ES-I3 (cell line): Measurements from ENCODE around the gene MRPL10.

Experiments
- H3K36me3 ChIP-seq: 2 replicates; pipeline ENCODE4 v1.6.1; 2013; ENCODE audit warnings: mild to moderate bottlenecking, low read length, control low read depth, moderate library complexity; ENCODE audit not compliant: insufficient read depth
- H3K4me1 ChIP-seq: 2 replicates; pipeline ENCODE4 v1.6.1; 2013; ENCODE audit warnings: mild to moderate bottlenecking, control low read depth, low read length; ENCODE audit not compliant: insufficient read depth
- H3K9ac ChIP-seq: 2 replicates; pipeline ENCODE4 v1.6.1; 2013; ENCODE audit warnings: low read depth, mild to moderate bottlenecking, low read length, moderate library complexity
- H3K9me3 ChIP-seq: 2 replicates; pipeline ENCODE4 v1.6.1; 2013; ENCODE audit warnings: mild to moderate bottlenecking, low read length, moderate library complexity; ENCODE audit not compliant: control insufficient read depth, insufficient read depth

Gene MRPL10

GRCh38 chr17:47831003-47831933 lies at the start of gene MRPL10, which contains the start of gene LRRC46:
TSS of gene MRPL10 (minus strand) at chr17:47831541. CDS start at chr17:47831511, 30 bp downstream.
TSS of gene LRRC46 (plus strand) at chr17:47831670. CDS start at chr17:47831990, 320 bp downstream.
- Histone ChIP-seq H3K9me3 (no peaks in the 10 kb centered on the region), H3K4me1 (peaks cover 9% of the 10 kb centered on the region), H3K36me3 (peaks cover 17% of the 10 kb centered on the region; the same call in 1 of the 2 replicates), H3K9ac (peak within 1 kb of the TSS; percentile 77)

- H3K4me1 ChIP-seq, result peaks cover 40% of the 10 kb centered on the region
- no peak overlapping the region for H3K9ac ChIP-seq
- H3K36me3 ChIP-seq, result no peaks in the 10 kb centered on the region
- no peaks in the 10 kb centered on the region for H3K9me3 ChIP-seq
Observed at GRCh38 chr17:47879776-47880454, 48.6 kb upstream of the MRPL10 start.

GRCh38 chr17:47879028-47879585 lies 47.8 kb upstream of the MRPL10 start:
- Histone ChIP-seq H3K4me1 (peaks cover 33% of the 10 kb centered on the region), H3K9ac (no peak overlapping the region; the same call in 1 of the 2 replicates), H3K36me3 (no peaks in the 10 kb centered on the region), H3K9me3 (no peaks in the 10 kb centered on the region)

GRCh38 chr17:47878203-47879027 lies 47.1 kb upstream of the MRPL10 start:
- Histone ChIP-seq H3K9ac (no peak overlapping the region), H3K36me3 (no peaks in the 10 kb centered on the region), H3K4me1 (peaks cover 35% of the 10 kb centered on the region)

GRCh38 chr17:47877368-47878034 lies 46.2 kb upstream of the MRPL10 start:
- Histone ChIP-seq H3K4me1 (peaks cover 39% of the 10 kb centered on the region), H3K9me3 (no peaks in the 10 kb centered on the region), H3K9ac (no peak overlapping the region), H3K36me3 (no peaks in the 10 kb centered on the region)

More at GRCh38 chr17:47878203-47879027, 47.1 kb upstream of the MRPL10 start:
- no peaks in the 10 kb centered on the region for H3K9me3 ChIP-seq

- Histone ChIP-seq H3K36me3 (no peaks in the 10 kb centered on the region), H3K9ac (no peak overlapping the region), H3K4me1 (peaks cover 42% of the 10 kb centered on the region), H3K9me3 (no peaks in the 10 kb centered on the region)
Observed at GRCh38 chr17:47875011-47875985, 44.0 kb upstream of the MRPL10 start.

- Histone ChIP-seq H3K9me3 (no peaks in the 10 kb centered on the region), H3K36me3 (no peaks in the 10 kb centered on the region), H3K4me1 (peaks cover 50% of the 10 kb centered on the region), H3K9ac (peak overlapping the region; percentile 44; the same call in 1 of the 2 replicates)
Observed at GRCh38 chr17:47873200-47874090, 42.1 kb upstream of the MRPL10 start.

- H3K9me3 ChIP-seq, result no peaks in the 10 kb centered on the region
- peak overlapping the region; percentile 44; the same call in 1 of the 2 replicates for H3K9ac ChIP-seq
- no peaks in the 10 kb centered on the region for H3K36me3 ChIP-seq
- peaks cover 42% of the 10 kb centered on the region for H3K4me1 ChIP-seq
Observed at GRCh38 chr17:47872651-47873161, 41.4 kb upstream of the MRPL10 start.

GRCh38 chr17:47872019-47872650 lies 40.8 kb upstream of the MRPL10 start:
- Histone ChIP-seq H3K9ac (peak overlapping the region; percentile 44), H3K9me3 (no peaks in the 10 kb centered on the region), H3K36me3 (no peaks in the 10 kb centered on the region), H3K4me1 (peaks cover 37% of the 10 kb centered on the region)

- Histone ChIP-seq H3K9me3 (no peaks in the 10 kb centered on the region), H3K36me3 (no peaks in the 10 kb centered on the region), H3K4me1 (peaks cover 36% of the 10 kb centered on the region), H3K9ac (no peak overlapping the region)
Observed at GRCh38 chr17:47871048-47871447, 39.7 kb upstream of the MRPL10 start.

GRCh38 chr17:47870056-47870455 lies 38.7 kb upstream of the MRPL10 start:
- Histone ChIP-seq H3K9ac (no peak overlapping the region), H3K36me3 (no peaks in the 10 kb centered on the region), H3K9me3 (no peaks in the 10 kb centered on the region), H3K4me1 (peaks cover 28% of the 10 kb centered on the region)
